ENCODE results near the gene WDFY2. TPM values are rescaled to one million over a fixed set of nuclear protein-coding genes. Genes with fewer than 3 reads are reported as not detected.

The WDFY2 gene
- total and polyA plus RNA-seq, 12 donors, result 13.2 to 38.6 (median 26.0) TPM

DNA sequence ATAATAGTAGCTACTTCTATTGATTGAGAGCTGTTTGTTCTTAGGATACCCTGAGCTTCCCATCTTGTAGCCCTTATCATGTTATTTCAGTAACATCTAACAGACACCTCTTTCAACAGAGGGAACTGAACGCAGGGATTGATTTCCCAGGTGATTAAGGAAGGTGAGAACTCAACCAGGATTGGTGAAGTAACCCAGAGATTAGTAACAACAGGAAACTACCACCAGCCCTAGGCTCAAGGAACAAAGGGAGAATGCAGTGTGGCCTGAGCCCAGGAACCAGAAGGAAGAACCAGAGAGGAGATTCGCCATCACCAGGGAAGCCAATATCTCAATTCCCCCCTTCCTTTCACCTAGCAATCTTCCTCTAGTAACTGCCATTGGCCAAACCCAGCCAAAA lies 211.2 kb downstream of the WDFY2 start:
- Histone ChIP-seq H3K36me3 (replicated peaks in 1 of 2) (no peaks in the 10 kb centered on the region), H3K4me1 (replicated peaks in 1 of 2) (peaks cover 6 to 12% of the 10 kb centered on the region in 2 donors), H3K9me3 (replicated peaks in 1 of 3) (no peaks in the 10 kb centered on the region), H3K27me3 (no peaks in the 10 kb centered on the region), H3K4me3 (no peak overlapping the region), H3K27ac (no peak overlapping the region)
- 85 to 100% (median 93%) methylated on average over 1 to 2 of the region's 2 CpGs for WGBS, 4 donors
- DNase-seq, result no peak
- TF ChIP-seq, protein P1, sequence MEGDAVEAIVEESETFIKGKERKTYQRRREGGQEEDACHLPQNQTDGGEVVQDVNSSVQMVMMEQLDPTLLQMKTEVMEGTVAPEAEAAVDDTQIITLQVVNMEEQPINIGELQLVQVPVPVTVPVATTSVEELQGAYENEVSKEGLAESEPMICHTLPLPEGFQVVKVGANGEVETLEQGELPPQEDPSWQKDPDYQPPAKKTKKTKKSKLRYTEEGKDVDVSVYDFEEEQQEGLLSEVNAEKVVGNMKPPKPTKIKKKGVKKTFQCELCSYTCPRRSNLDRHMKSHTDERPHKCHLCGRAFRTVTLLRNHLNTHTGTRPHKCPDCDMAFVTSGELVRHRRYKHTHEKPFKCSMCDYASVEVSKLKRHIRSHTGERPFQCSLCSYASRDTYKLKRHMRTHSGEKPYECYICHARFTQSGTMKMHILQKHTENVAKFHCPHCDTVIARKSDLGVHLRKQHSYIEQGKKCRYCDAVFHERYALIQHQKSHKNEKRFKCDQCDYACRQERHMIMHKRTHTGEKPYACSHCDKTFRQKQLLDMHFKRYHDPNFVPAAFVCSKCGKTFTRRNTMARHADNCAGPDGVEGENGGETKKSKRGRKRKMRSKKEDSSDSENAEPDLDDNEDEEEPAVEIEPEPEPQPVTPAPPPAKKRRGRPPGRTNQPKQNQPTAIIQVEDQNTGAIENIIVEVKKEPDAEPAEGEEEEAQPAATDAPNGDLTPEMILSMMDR (IDR thresholded peaks at IDR 0.05), result no peak
- no peak for TF ChIP-seq POLR2A (IDR thresholded peaks at IDR 0.05)
- intact Hi-C loops (cut with DNase I), result no loop called here

DNA sequence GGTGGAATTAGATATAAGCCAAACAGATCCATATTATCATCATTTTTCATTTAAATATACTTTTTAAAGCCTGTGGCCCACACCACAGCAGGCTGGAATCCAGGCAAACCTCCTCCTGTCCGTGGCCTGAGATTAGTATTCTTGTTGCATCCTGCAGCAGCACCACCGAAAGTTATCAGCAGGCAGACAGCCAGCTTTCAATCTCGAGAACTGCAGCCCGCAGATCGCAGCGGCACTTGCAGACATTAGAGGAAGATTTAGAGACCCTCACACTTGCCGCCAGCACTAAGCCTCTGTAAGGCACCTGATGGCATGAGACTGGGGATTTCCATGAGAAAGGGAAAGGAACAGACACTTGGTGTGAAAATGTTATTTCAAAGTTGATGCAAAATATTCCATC lies 212.3 kb downstream of the WDFY2 start:
- Histone ChIP-seq H3K36me3 (replicated peaks in 1 of 2) (no peaks in the 10 kb centered on the region), H3K27me3 (no peaks in the 10 kb centered on the region), H3K4me1 (replicated peaks in 1 of 2) (peaks cover 7 to 18% of the 10 kb centered on the region in 2 donors), H3K9me3 (replicated peaks in 1 of 3) (no peaks in the 10 kb centered on the region), H3K4me3 (no peak overlapping the region), H3K27ac (no peak overlapping the region)
- WGBS, 4 donors, result 86 to 94% (median 89%) methylated on average over 7 of the region's 7 CpGs
- DNase-seq, result no peak
- intact Hi-C loops (cut with DNase I), result no loop called here
- TF ChIP-seq POLR2A (IDR thresholded peaks at IDR 0.05), result no peak
- TF ChIP-seq, protein P1 (IDR thresholded peaks at IDR 0.05), result no peak

DNA sequence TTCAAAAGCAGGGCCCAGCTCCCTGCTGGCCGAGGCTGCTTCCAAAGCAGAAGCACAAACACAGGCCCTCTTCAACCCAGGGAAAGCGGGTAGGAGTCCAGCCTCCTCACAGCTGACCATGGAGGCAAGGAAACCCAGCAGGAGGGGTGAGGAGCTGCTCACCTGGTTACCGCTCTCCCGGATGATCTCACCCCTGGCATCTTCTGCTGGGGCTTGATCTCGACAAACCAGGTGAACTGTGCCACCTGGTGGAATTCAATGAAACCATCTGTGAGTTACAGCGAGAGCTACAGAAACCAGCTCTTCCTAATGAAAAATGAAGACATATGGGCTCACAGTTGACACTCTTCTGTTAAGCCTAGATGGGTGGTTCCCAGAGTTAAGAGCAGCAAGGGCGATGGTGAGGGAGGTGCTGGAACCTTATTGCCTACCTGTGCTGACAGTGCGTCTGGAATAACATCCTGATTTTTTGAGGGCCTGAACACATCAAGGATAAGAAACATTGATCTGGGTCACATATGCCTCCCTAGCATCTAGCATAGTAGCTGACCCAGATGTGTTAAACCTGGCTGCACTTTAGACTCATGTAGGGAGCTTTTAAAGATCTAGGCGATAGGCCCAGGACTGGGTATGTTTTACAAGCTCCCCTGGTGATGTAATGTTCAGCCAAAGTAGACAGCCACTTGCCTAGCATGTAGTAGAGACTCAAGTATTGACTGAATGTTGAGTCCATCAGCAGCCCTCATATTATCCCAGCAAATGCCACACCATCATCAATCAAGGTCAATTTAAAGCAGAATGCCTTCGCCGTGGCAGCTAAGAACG lies 213.6 kb downstream of the WDFY2 start:
- peaks cover 13 to 28% of the 10 kb centered on the region in 2 donors for H3K4me1 ChIP-seq (replicated peaks in 1 of 2)
- peak overlapping the region in 1 of 5 donors; percentile 27 for H3K27ac ChIP-seq
- 68 to 77% (median 75%) methylated on average over 8 to 12 of the region's 12 CpGs for WGBS, 4 donors
- intact Hi-C loops (cut with DNase I), result no loop called here
- no peaks in the 10 kb centered on the region for H3K36me3 ChIP-seq (replicated peaks in 1 of 2)
- TF ChIP-seq, protein P1 (IDR thresholded peaks at IDR 0.05), result peak; percentile 15 to 58 (median 48)
- TF ChIP-seq POLR2A (IDR thresholded peaks at IDR 0.05), result no peak
- H3K9me3 ChIP-seq (replicated peaks in 1 of 3), result no peaks in the 10 kb centered on the region
- no peak overlapping the region for H3K4me3 ChIP-seq
- DNase-seq, result peak in 6 of 7 donors; percentile 41 to 87 (median 55)
- H3K27me3 ChIP-seq, result no peaks in the 10 kb centered on the region

DNA sequence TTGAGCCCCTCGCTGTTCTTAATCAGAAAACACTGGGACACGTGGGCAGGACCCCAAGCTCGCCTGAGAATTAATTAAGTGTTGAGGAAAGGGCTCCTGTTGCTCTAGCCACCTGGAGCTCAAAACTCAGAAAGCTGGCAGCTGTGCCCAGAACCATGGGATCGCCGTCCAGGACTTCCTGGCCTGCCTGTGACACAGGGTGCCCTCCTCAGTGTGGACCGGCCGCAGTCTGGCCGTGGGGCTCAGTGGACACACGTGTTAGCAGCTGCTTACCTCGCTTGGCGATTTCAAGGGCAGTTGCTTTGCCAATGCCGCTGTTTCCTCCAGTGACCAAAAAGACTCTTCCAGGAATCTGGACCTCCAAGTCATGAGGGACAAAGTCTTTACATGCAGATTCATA lies 215.0 kb downstream of the WDFY2 start:
- no peak overlapping the region for H3K4me3 ChIP-seq
- no peak for DNase-seq

More for the DNA sequence above, 215.0 kb downstream of the WDFY2 start:
- intact Hi-C loops (cut with DNase I), result no loop called here
- Histone ChIP-seq H3K36me3 (replicated peaks in 1 of 2) (no peaks in the 10 kb centered on the region), H3K27me3 (no peaks in the 10 kb centered on the region), H3K4me1 (replicated peaks in 1 of 2) (peaks cover 14 to 24% of the 10 kb centered on the region in 2 donors), H3K27ac (no peak overlapping the region), H3K9me3 (replicated peaks in 1 of 3) (no peaks in the 10 kb centered on the region)
- WGBS, 4 donors, result 84 to 96% (median 90%) methylated on average over 10 to 12 of the region's 12 CpGs
- TF ChIP-seq, protein P1 (IDR thresholded peaks at IDR 0.05), result no peak
- no peak for TF ChIP-seq POLR2A (IDR thresholded peaks at IDR 0.05)
